ENCODE measurements around the gene SEMA4C.

Gene SEMA4C

GRCh38 chr2:96907115-96908041, 37.5 kb upstream of the SEMA4C start:
- no peak for TF ChIP-seq ZNF274 (IDR thresholded peaks at IDR 0.05; ENCODE audit: low read depth, low read length)
- H3K4me3 ChIP-seq (ENCODE audit: low read length): no peak overlapping the region

GRCh38 chr2:96906729-96907114, 36.8 kb upstream of the SEMA4C start:
- H3K4me3 ChIP-seq (ENCODE audit: low read length): no peak overlapping the region
- TF ChIP-seq ZNF274 (IDR thresholded peaks at IDR 0.05; ENCODE audit: low read depth, low read length): no peak

GRCh38 chr2:96903815-96904214, 33.9 kb upstream of the SEMA4C start:
- no peak overlapping the region for H3K4me3 ChIP-seq (ENCODE audit: low read length)
- TF ChIP-seq ZNF274 (IDR thresholded peaks at IDR 0.05; ENCODE audit: low read depth, low read length): no peak

GRCh38 chr2:96903318-96903717, 33.4 kb upstream of the SEMA4C start:
- no peak for TF ChIP-seq ZNF274 (IDR thresholded peaks at IDR 0.05; ENCODE audit: low read depth, low read length)
- no peak overlapping the region for H3K4me3 ChIP-seq (ENCODE audit: low read length)

GRCh38 chr2:96900237-96900636, 30.4 kb upstream of the SEMA4C start:
- no peak overlapping the region for H3K4me3 ChIP-seq (ENCODE audit: low read length)
- no peak for TF ChIP-seq ZNF274 (IDR thresholded peaks at IDR 0.05; ENCODE audit: low read depth, low read length)

- H3K4me3 ChIP-seq (ENCODE audit: low read length): no peak overlapping the region
- TF ChIP-seq ZNF274 (IDR thresholded peaks at IDR 0.05; ENCODE audit: low read depth, low read length): no peak
Measured at GRCh38 chr2:96899413-96899741, 29.5 kb upstream of the SEMA4C start.

- no peak for TF ChIP-seq ZNF274 (IDR thresholded peaks at IDR 0.05; ENCODE audit: low read depth, low read length)
- H3K4me3 ChIP-seq (ENCODE audit: low read length): no peak overlapping the region
Measured at GRCh38 chr2:96898641-96899412, 28.9 kb upstream of the SEMA4C start.

- TF ChIP-seq ZNF274 (IDR thresholded peaks at IDR 0.05; ENCODE audit: low read depth, low read length): no peak
- no peak overlapping the region for H3K4me3 ChIP-seq (ENCODE audit: low read length)
Measured at GRCh38 chr2:96898135-96898505, 28.2 kb upstream of the SEMA4C start.

- TF ChIP-seq ZNF274 (IDR thresholded peaks at IDR 0.05; ENCODE audit: low read depth, low read length): no peak
- no peak overlapping the region for H3K4me3 ChIP-seq (ENCODE audit: low read length)
Measured at GRCh38 chr2:96897491-96898134, 27.7 kb upstream of the SEMA4C start.

- no peak for TF ChIP-seq ZNF274 (IDR thresholded peaks at IDR 0.05; ENCODE audit: low read depth, low read length)
Measured at GRCh38 chr2:96895746-96896651, 26.1 kb upstream of the SEMA4C start.

GRCh38 chr2:96895032-96895745, 25.3 kb upstream of the SEMA4C start:
- no peak for TF ChIP-seq ZNF274 (IDR thresholded peaks at IDR 0.05; ENCODE audit: low read depth, low read length)
- no peak overlapping the region for H3K4me3 ChIP-seq (ENCODE audit: low read length)

More at GRCh38 chr2:96895746-96896651, 26.1 kb upstream of the SEMA4C start:
- H3K4me3 ChIP-seq (ENCODE audit: low read length): no peak overlapping the region

- no peak overlapping the region for H3K4me3 ChIP-seq (ENCODE audit: low read length)
- TF ChIP-seq ZNF274 (IDR thresholded peaks at IDR 0.05; ENCODE audit: low read depth, low read length): no peak
Measured at GRCh38 chr2:96894151-96894531, 24.3 kb upstream of the SEMA4C start.
